GM21737 (cell line): Measurements from ENCODE around the gene NRG3.

Experiments used
- ATAC-seq: cut with Tn5 transposase; IDR thresholded peaks from one replicate; pipeline ENCODE4 v1.9.1; 2021; ENCODE audit warnings: mild to moderate bottlenecking, moderate library complexity; ENCODE audit not compliant: unreplicated experiment

The NRG3 gene

DNA sequence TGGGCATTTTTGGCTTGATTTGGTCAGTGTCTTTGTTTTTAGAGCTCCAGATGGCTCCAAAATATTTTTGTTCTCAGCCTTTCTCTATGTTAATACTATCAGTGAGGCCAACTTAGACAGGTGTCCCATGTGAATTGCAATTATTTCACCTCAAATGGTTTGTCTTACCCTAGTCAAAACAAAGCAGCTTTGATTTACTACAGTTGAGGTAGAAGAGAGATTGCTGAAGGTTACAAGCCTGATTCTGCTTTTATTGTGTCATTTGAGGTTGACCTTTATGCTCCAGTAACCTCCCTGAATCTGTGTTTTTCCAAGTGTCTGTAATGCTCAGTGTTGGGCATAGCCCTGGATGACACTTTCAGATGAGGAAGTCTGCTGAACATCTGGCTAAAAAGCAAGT, 882.9 kb downstream of the NRG3 start:
- no peak for ATAC-seq

DNA sequence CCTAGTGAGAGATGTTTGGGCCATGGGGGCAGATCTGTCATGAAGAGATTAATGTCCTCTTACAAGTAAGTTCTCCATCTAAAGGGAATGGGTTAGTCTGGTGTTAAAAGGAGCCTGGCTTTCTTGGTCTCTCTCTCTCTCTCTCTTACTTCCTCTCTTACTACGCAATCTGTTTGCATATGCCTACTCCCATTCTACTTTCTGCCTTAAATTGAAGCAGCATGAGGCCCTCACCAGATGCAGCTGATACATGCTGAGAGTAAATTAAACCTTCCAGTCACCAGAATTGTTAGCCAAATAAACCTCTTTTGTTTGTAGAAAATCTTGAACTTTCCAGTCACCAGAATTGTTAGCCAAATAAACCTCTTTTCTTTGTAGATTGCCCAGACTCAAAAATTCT, 884.1 kb downstream of the NRG3 start:
- ATAC-seq = no peak

DNA sequence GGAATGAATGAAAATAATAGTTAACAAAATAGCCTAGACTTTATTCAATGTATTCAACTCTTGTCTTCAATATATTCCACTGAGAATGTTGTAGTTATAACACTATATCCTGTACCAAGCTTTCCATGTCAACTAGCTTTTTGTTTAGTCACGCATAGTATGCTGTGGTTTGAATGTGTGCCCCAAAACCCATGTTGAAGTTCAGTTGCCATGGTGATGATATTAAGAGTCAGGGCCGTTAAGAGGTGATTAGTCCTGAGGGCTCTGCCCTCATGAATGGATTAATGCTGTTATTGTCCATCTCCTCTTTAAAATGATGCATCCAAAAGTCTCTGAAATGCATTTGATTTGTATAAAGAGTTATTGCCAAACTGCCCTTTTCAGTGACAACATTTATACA, 887.6 kb downstream of the NRG3 start:
- no peak for ATAC-seq

DNA sequence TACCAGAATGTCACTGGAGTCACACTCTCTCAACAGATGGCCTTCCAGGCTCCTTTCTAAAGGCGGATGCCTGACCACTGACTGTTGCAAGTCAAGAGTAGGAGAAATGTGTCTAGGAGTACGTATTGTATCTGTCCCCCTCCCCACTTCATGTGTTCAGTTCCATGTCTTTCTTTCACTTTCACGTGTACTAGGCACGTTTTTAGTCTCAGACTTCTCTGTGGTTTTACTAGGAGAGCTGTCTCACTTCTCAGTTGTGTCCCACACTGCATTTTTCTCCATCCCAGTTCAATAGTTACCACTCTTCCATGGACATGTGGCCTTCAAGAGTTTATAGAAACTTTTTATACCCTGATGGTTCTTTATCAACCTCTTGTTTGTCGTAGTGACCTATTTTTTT, 893.0 kb downstream of the NRG3 start:
- no peak for ATAC-seq

DNA sequence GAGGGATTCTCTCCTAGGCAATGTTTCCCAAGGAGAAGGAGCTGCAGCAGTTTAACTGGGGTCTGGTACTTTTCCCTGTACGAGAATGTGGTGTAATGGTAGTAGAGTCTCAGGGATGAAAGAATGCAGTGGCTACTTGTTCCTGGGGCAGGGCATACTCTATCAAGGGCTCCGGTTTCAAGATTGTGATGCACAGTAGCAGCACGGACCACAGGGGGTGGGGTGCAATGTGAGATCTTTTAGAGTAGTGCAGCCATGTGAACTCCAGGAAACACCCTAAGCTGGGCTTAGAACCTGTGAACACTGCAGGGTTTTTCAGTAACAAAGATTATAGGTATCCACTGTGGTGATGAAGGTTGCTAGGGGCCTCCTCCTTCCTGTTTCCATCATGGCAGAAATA, 903.9 kb downstream of the NRG3 start:
- ATAC-seq = no peak

DNA sequence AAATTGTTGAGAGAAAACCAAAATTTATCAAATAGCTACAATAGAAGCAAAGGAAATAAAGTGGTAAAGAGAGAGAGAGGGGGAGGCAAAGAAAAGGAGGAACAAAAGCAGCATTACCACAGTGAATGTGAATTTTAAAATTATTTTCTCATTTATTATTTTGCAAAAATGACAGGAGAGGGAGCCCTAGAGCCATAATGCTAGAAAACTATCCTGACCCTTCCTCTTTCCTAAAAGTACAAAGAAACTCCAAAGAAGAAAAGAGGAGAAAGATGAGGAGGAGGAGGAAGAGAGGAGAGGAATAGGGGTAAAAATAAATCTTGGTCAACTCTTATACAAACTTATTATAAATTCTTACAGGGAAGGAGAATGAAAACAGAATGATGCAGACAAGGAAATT, 921.5 kb downstream of the NRG3 start:
- ATAC-seq = no peak

DNA sequence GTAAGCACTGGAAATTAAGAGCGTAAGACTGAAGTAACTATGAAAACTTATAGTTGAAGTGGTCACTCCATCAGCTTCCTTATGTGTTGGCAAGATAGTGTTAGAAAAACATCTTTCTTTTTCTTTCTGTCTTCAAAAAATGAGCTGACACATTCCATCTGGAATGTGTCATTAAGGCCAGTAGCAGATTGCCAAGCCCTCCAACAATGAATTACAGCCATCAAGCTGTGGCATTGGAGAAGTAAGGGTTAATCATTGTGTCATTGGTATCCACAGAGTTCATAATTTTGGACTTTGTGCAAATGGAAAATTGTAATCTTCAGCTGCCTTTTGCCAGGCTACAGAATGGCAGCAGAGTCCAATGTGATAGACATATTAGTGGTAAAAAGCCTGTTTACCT, 926.3 kb downstream of the NRG3 start:
- ATAC-seq = no peak

DNA sequence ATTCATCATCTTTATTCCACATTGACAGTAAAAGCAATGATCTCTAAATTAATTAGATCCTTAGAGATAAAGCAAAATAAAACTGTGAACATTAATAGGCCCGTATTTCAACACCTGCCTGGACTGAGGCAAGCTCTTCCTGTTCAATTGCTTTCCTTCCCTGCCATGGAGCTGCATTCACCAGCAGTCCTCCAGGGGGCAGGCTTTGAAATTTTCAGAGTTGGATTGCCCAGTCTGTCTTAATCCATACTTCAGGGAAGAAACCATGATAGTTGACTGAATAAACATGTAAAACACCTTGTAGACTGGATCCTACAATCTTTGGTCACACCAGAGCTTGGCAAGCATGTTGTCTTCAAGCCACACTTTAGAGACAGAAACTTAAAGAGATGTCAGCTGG, 936.6 kb downstream of the NRG3 start:
- ATAC-seq = no peak

DNA sequence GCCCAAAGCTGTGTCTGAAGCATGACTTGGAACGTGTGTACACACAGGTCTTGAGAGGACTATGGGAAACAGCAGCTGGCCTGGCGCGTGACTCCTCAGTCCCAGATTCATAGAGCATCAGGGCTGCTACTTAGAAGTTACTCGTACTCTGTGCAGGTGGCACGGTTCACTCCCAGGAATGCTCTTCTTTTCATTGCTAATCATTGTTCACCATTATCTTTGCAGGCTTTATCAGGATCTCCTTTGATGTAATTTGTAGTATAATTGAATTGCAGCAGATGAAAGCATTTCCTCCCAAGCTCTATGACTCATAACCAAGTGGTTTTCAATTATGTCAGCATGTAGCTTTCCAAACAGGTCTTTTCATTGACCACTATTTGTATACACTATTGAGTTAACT, 938.9 kb downstream of the NRG3 start:
- ATAC-seq = no peak

DNA sequence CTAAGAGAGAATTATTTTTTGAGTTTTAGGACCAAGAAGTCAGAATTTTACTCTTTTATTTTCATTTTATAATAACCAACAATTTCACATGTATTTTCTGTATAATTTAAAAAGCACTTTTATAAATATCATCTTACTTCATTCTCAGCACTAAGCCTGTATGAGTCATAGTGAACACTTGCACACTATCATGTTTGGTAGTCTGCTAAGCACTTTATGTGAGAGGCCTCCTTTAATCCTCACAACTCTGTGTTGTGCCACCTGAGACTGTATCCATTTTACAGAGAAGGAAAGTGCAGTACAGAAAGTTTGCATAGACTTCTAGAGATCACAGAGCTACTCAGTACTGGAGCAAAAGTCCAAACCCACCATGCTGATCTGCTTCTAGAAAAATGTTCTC, 939.6 kb downstream of the NRG3 start:
- no peak for ATAC-seq

DNA sequence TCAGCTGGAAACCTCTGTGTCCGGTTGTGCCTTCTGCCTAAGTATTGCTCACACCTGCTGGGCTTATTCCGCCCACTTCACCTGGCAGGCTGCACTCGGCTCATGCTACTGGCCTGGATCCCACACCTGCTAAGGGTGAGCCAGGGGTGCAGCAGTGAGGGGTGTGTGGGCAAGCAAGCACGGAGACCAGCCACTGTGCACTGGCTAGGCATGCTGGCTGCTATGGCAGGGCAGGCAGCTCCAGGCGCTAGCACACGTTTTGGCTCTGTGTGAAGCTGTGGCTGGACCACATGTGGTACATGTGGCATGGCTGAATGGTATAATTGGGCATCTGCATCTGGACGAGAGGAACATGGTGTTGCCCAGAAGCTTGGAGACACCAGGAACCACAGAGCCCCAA, 940.7 kb downstream of the NRG3 start:
- ATAC-seq = no peak

DNA sequence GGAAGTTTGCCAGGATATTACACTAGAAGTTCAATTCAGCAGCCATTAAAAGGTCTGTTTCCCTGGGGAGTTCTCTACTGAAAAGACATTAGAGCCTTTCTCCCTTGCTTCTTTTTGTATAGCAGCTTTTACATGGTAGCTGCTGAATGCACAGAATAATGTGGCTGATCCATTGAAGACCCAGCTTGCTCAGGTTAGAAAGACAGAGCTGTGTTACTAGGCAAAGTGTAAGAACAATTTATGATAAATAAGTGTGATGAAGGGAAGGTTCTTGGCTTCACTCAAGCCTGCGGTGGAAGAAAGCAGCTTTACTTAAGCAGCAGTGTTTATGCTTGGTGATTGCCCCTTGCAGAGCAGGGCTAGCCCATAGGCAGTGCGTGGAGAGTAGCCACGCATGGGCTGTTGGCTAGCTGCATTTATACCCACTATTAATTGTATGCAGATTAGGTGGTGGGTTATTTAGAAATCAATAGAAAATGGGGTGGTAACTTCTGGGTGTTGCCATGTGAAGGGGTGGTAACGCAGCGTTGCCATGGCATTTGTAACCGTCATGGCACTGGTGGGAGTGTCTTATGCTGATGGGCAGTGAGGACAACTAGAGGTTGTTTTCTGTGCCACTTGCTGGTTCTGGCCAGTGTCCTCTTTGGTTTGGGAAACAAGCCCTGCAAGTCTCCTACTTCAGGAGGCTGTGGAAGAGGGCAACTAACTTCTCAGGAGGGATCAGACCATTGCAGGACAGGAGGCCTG, 942.9 kb downstream of the NRG3 start:
- ATAC-seq = no peak

DNA sequence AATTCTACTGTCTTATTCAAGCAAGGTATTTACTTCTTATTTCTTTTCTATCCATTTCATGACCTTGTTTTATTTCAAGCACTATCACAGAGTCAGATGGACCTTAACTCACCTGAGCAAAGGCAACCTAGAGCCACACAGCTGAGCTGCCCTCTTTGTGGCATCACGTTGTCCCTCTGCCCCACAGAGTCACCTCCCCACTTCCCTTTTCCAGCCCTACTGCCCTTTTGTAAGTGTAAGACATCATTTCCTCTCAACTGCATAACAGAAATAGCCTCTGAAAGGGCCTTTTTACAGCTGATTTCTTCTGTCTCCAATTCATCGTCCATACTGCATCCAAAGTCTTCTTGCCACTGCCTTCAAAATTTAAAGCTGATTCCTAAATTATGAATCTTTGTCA, 946.0 kb downstream of the NRG3 start:
- no peak for ATAC-seq

DNA sequence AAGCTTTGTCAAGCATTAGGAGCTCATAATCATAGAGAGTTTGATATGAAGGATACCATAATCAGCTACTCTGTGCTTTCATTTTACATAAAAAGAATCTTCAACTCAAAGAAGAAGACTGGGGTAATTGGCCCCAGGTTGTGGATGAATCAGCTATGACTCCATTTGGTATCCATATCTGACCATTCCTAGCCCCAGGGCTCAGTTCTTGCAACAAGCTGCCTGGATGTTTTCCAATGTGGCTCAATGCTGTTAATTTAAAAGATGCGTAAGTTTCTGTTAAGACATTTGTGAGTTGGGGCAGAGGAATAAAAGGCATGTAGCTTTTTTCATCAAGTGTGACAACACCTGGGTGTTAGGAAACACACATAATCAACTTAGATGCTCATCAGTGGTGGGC, 951.1 kb downstream of the NRG3 start:
- ATAC-seq = no peak

DNA sequence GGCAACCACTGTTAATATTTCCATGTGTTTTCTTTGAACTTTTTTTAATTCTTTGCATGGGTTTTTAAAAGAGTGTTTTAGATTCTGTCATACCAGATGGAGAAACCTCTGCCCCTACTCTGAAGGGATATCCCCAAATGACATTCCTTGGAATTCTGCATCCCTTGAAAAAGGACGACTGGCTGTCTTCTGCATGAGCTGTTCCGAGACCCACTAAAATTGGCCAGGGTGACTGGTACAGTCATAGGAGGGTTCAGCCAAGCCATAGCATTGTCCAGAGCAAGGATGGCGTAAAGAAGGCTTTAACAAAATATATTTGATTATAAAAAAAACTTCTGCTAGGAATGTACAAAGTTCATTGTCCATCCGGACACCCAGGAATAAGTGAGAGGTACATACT, 952.9 kb downstream of the NRG3 start:
- ATAC-seq = no peak

DNA sequence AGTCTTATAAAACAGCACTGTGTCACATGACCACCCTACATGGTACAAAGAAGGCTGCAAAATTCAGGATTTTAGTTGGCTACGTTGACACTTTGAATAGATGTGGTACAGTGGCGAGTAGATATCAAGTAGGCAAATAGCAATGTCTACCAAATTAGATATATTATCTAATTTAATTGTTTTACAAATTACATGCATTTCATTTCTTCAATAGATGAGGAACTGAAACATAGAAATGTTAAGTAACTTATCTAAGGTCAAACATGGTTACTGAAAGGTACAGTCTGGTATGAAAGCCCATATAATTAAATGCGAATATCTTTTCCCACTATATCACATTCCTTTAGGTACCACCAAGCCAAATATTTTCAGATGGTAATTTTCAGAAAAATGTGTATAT, 972.2 kb downstream of the NRG3 start:
- ATAC-seq = no peak

DNA sequence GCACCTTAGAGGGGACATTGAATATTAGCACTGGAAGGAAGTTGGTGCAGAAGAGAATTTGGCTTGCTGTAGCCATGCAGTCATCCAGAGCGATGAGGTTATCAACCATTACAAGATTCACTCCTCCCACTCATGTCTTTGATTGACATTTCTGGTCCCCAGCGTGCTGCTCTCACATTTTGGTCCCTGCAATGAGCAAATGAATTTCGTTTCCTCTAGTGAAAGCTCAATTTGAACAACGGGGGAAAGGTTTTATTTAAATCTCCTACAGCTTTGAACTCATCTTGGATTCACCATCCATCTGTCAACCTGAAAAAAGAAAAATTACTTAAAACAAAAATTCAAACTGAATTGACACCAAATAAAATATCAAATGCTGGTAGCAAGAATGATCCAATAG, 975.2 kb downstream of the NRG3 start:
- ATAC-seq = no peak

DNA sequence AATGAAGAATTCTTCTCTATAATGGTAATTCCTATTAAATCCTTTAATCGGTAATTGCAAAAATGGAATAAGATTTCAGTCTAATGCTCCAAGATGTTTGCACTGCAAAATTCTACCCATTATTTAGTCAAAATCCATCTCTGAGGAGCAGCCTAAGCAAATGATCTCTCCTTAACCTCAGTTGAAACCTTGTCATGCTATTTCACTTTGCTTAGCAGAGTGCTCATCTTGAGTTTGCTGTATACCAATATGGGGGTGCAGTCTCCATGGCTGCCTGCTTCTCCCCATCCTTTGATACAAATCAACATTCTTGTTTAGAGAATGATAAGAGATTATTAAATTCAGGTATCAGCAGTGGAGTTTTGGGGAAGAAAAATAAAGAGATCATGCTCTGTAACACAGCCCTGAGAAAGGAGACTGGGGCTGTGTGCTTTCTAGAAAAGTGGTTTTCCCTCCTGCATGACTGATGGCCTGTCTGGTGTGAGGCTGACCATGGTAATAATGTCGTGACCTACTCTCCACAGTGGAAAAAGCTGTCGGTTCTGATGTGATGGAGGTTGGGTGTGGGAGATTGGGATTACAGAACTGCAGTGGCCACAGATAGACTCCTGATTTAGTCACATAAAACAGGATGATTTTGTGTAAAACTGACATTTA, 982.1 kb downstream of the NRG3 start:
- ATAC-seq = no peak

DNA sequence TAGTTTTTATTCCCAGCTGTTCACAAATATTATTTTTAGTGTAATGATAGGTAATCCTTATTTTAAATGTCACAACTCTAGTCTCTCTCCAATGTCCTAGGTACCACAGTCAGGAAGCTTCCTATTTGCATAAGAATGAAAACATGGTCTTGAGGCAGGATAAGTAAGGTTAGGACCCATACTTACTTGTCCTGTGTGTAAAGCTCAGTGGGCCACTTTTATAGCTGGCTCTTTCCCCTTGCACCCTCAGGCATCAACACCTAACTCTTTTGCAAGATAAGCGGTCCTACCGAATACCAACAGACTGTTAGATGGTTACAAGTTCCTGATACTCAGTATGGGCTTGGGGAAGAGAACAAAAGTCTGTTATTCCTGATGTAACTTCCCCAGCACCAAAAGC, 986.9 kb downstream of the NRG3 start:
- ATAC-seq = no peak

DNA sequence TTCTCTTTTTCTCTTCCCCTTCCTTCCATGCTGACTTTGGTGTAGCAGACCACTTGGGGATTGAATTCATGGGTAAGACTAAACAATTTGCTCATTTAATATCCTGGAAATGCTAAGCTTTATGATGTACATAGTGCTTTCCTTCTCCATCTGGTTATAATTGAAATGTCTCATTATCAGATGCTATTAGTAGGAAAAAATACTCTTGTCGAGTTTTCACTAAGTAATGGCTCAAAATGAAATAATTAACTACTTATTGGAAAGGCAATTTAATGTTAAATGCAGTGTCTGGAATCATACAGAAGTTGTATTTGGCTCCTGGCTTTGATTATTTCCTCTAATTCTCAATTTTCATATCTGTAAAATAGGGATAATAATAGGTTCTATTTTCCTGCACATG, 990.4 kb downstream of the NRG3 start:
- ATAC-seq = no peak

DNA sequence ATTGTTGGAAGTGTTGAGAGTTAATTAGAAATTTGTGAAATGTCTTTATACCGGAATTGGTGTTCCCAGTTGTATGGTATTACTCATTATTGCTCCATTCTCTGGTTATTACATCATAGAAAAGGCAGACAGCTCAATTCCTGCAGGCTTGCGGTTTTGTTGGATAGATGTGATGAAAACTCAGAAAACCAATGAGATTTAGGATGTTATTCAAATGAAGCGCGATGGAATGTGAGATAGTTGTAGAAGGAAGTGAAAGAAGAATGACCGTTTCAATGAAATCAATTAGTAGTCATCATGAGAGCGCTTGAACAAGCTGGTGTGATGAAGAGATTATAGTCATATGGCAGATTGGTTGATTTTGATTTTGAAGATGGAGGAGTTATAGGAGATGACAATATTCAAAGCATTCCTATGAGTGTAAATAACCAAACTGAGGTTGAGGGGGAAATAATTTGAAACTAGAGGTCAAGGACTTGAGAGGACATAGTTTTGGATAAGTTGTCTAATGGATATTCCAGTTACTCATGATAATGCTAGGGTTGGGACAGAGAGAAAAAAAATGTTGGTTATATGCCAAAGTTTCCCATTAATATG, 991.5 kb downstream of the NRG3 start:
- ATAC-seq = no peak

DNA sequence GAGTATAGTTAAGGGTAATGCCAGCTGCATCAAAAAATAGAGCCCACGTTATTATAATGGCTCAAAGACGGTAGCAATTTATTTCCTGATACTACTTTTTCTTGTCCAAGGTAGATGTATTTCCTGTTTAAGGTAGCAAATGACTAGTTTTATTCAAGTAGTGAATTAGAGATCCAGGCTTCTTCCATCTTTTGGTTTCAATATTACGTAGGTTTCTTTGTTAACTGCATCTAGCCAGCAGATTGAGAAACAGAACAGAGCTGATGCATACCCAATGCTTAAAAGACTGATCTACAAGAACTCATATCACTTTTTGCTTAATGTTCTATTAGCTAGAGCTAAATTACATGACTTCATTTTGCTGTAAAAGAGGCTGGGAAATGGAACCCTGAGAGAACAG, 992.1 kb downstream of the NRG3 start:
- ATAC-seq = no peak

DNA sequence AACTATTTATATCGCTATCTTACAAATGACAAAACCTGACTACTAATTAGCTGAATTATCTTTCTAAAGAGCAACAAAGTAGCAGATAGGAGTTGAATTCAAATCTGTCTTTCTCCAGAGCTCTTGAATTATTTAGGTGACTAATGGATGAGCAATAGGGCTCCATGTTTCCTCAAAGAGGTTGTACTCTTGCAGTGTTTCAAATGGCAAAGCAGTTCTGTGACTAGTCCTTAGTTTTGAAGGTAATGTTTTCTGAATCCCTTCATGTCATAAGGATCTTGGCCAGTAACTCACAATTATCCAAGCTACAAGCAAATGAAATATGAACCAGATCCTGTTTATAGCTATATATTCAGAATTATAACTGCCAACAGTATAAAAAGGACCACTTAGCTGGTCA, 999.7 kb downstream of the NRG3 start:
- no peak for ATAC-seq
